HEK293 (cell line): ENCODE results near the gene KLHL40.

Experiments
- CTCF ChIA-PET: fragments of 350-600 bp; formaldehyde crosslinking; extraction: SDS; loops from one replicate; lab custom pipeline; 2021; ENCODE audit warnings: antibody characterized with exemption; lab: Yijun Ruan, JAX
- POLR2A ChIA-PET: fragments of 300-600 bp; formaldehyde crosslinking; extraction: SDS; loops from one replicate; lab custom pipeline; 2020; ENCODE audit warnings: antibody characterized with exemption, inconsistent platforms; lab: Yijun Ruan, JAX
- H3K27ac ChIP-seq: fragments of 200-500 bp; sonication (Bioruptor generic); 2 replicates; pipeline ENCODE4 v1.5.1; 2014; ENCODE audit warnings: low read depth, low read length, control low read depth, inconsistent platforms; ENCODE audit errors: extremely low read depth
- H3K36me3 ChIP-seq, 2 experiments: fragments of 200-500 bp in 1 of 2; sonication (Bioruptor generic) in 1 of 2; 1 replicate in 1 of 2; 2 replicates in 1 of 2; pipeline ENCODE4 v1.5.1; 2014 to 2017; ENCODE audit warnings: inconsistent platforms in 2 of 2, low read length in 2 of 2; ENCODE audit not compliant: control insufficient read depth in 2 of 2, insufficient read depth in 1 of 2
- H3K4me1 ChIP-seq: fragments of 200-500 bp; sonication (Bioruptor generic); 2 replicates; pipeline ENCODE4 v1.5.1; 2014; ENCODE audit warnings: mild to moderate bottlenecking, low read length, inconsistent platforms; ENCODE audit not compliant: control insufficient read depth, insufficient read depth
- H3K4me3 ChIP-seq: 2 replicates; pipeline ENCODE4 v1.5.1; 2011; ENCODE audit warnings: low read depth, mild to moderate bottlenecking, control low read depth, low read length, moderate library complexity
- H3K9me3 ChIP-seq: fragments of 200-500 bp; sonication (Bioruptor generic); 2 replicates; pipeline ENCODE4 v1.5.1; 2014; ENCODE audit warnings: low read depth, low read length, inconsistent platforms; ENCODE audit not compliant: control insufficient read depth, insufficient read depth
- GLI4 ChIP-seq: fragments of 450-650 bp; formaldehyde crosslinking; IDR thresholded peaks from 2 replicates; pipeline ENCODE4 v1.5.1; 2016; ENCODE audit warnings: missing biosample characterization, missing genetic modification characterization
- GLIS2 ChIP-seq: fragments of 450-650 bp; formaldehyde crosslinking; IDR thresholded peaks from 2 replicates; pipeline ENCODE4 v1.5.1; 2016; ENCODE audit warnings: missing biosample characterization, missing genetic modification characterization
- KLF10 ChIP-seq: fragments of 450-650 bp; IDR thresholded peaks from 2 replicates; pipeline ENCODE4 v1.5.1; 2018; ENCODE audit warnings: missing biosample characterization, mild to moderate bottlenecking, missing genetic modification characterization
- KLF8 ChIP-seq: fragments of 450-650 bp; formaldehyde crosslinking; IDR thresholded peaks from 2 replicates; pipeline ENCODE4 v1.5.1; 2016; ENCODE audit warnings: missing biosample characterization, missing genetic modification characterization
- SP2 ChIP-seq: fragments of 450-650 bp; formaldehyde crosslinking; IDR thresholded peaks from 2 replicates; pipeline ENCODE4 v1.5.1; 2016; ENCODE audit warnings: missing biosample characterization, missing genetic modification characterization
- ZBTB10 ChIP-seq: fragments of 450-650 bp; formaldehyde crosslinking; IDR thresholded peaks from 2 replicates; pipeline ENCODE4 v1.5.1; 2016; ENCODE audit warnings: missing biosample characterization, missing genetic modification characterization
- ZNF138 ChIP-seq: fragments of 450-650 bp; formaldehyde crosslinking; IDR thresholded peaks from 2 replicates; pipeline ENCODE4 v1.5.1; 2016; ENCODE audit warnings: missing biosample characterization, missing genetic modification characterization, borderline replicate concordance
- ZNF184 ChIP-seq: fragments of 450-650 bp; IDR thresholded peaks from 2 replicates; pipeline ENCODE4 v1.5.1; 2018; ENCODE audit warnings: missing biosample characterization, mild to moderate bottlenecking, missing genetic modification characterization
- ZNF248 ChIP-seq: fragments of 450-650 bp; formaldehyde crosslinking; IDR thresholded peaks from 2 replicates; pipeline ENCODE4 v1.5.1; 2017; ENCODE audit warnings: missing biosample characterization, missing genetic modification characterization
- ZNF335 ChIP-seq: fragments of 450-650 bp; formaldehyde crosslinking; conservative IDR thresholded peaks from 2 replicates; pipeline ENCODE4 v1.5.1; 2016; ENCODE audit warnings: missing biosample characterization, missing genetic modification characterization
- ZNF404 ChIP-seq: fragments of 450-650 bp; formaldehyde crosslinking; IDR thresholded peaks from 2 replicates; pipeline ENCODE4 v1.5.1; 2017; ENCODE audit warnings: missing biosample characterization, missing genetic modification characterization
- ZNF423 ChIP-seq: fragments of 450-650 bp; formaldehyde crosslinking; IDR thresholded peaks from 2 replicates; pipeline ENCODE4 v1.5.1; 2016; ENCODE audit warnings: missing biosample characterization, missing genetic modification characterization
- ZNF544 ChIP-seq: fragments of 450-650 bp; formaldehyde crosslinking; IDR thresholded peaks from 2 replicates; pipeline ENCODE4 v1.5.0; 2017; ENCODE audit warnings: missing biosample characterization, missing genetic modification characterization
- ZNF571 ChIP-seq: fragments of 450-650 bp; formaldehyde crosslinking; IDR thresholded peaks from 2 replicates; pipeline ENCODE4 v1.5.0; 2017; ENCODE audit warnings: missing biosample characterization, missing genetic modification characterization
- ZNF610 ChIP-seq: fragments of 450-650 bp; formaldehyde crosslinking; IDR thresholded peaks from 2 replicates; pipeline ENCODE4 v1.5.1; 2016; ENCODE audit warnings: missing biosample characterization, missing genetic modification characterization, borderline replicate concordance
- TF ChIP-seq, protein P1 (sequence below): fragments of 450-650 bp; formaldehyde crosslinking; optimal IDR thresholded peaks from 2 replicates; pipeline ENCODE3; 2016; ENCODE audit warnings: missing biosample characterization, mild to moderate bottlenecking, missing genetic modification characterization
- TF ChIP-seq, protein P2 (sequence below): fragments of 450-650 bp; formaldehyde crosslinking; IDR thresholded peaks from 2 replicates; pipeline ENCODE4 v1.5.1; 2016; ENCODE audit warnings: missing biosample characterization, missing genetic modification characterization, borderline replicate concordance
- TF ChIP-seq, protein P3 (sequence below): fragments of 450-650 bp; formaldehyde crosslinking; IDR thresholded peaks from 2 replicates; pipeline ENCODE4 v1.5.1; 2016; ENCODE audit warnings: missing biosample characterization, missing genetic modification characterization, low read depth
- TF ChIP-seq, protein P4 (sequence below): fragments of 450-650 bp; formaldehyde crosslinking; IDR thresholded peaks from 2 replicates; pipeline ENCODE4 v1.5.1; 2016; ENCODE audit warnings: missing biosample characterization, missing genetic modification characterization
- TF ChIP-seq, protein P5 (sequence below): fragments of 450-650 bp; formaldehyde crosslinking; IDR thresholded peaks from 2 replicates; pipeline ENCODE4 v1.5.1; 2016; ENCODE audit warnings: missing biosample characterization, missing genetic modification characterization

KLHL40 gene

GRCh38 chr3:42702982-42703694, 17.8 kb downstream of the KLHL40 start:
- H3K27ac ChIP-seq, result no peak overlapping the region
- no peak overlapping the region for H3K4me3 ChIP-seq
- TF ChIP-seq ZNF610 (no peak), GLIS2 (tag by site-specific recombination) (no peak), KLF8 (no peak), ZBTB10 (tag by site-specific recombination) (no peak), KLF10 (no peak), ZNF138 (no peak), ZNF404 (no peak), ZNF335 (tag by site-specific recombination) (no peak), GLI4 (tag by site-specific recombination) (no peak), ZNF423 (no peak)
- TF ChIP-seq, protein P1, sequence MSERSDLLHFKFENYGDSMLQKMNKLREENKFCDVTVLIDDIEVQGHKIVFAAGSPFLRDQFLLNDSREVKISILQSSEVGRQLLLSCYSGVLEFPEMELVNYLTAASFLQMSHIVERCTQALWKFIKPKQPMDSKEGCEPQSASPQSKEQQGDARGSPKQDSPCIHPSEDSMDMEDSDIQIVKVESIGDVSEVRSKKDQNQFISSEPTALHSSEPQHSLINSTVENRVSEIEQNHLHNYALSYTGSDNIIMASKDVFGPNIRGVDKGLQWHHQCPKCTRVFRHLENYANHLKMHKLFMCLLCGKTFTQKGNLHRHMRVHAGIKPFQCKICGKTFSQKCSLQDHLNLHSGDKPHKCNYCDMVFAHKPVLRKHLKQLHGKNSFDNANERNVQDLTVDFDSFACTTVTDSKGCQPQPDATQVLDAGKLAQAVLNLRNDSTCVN (tag by site-specific recombination), result no peak
- no peaks in the 10 kb centered on the region for H3K36me3 ChIP-seq
- ChIA-PET CTCF (no interaction called here), POLR2A (no interaction called here)
- no peaks in the 10 kb centered on the region for H3K4me1 ChIP-seq
- H3K9me3 ChIP-seq, result no peaks in the 10 kb centered on the region

GRCh38 chr3:42703695-42704025, 18.3 kb downstream of the KLHL40 start:
- no peaks in the 10 kb centered on the region for H3K4me1 ChIP-seq
- no peak overlapping the region for H3K4me3 ChIP-seq
- H3K9me3 ChIP-seq, result no peaks in the 10 kb centered on the region
- H3K36me3 ChIP-seq, result no peaks in the 10 kb centered on the region
- CTCF ChIA-PET, result no interaction called here
- H3K27ac ChIP-seq, result no peak overlapping the region
- POLR2A ChIA-PET, result no interaction called here
- TF ChIP-seq, protein P2, sequence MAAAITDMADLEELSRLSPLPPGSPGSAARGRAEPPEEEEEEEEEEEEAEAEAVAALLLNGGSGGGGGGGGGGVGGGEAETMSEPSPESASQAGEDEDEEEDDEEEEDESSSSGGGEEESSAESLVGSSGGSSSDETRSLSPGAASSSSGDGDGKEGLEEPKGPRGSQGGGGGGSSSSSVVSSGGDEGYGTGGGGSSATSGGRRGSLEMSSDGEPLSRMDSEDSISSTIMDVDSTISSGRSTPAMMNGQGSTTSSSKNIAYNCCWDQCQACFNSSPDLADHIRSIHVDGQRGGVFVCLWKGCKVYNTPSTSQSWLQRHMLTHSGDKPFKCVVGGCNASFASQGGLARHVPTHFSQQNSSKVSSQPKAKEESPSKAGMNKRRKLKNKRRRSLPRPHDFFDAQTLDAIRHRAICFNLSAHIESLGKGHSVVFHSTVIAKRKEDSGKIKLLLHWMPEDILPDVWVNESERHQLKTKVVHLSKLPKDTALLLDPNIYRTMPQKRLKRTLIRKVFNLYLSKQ (tag by site-specific recombination), result no peak
- TF ChIP-seq ZNF184 (tag by site-specific recombination), result no peak
- TF ChIP-seq, protein P3, sequence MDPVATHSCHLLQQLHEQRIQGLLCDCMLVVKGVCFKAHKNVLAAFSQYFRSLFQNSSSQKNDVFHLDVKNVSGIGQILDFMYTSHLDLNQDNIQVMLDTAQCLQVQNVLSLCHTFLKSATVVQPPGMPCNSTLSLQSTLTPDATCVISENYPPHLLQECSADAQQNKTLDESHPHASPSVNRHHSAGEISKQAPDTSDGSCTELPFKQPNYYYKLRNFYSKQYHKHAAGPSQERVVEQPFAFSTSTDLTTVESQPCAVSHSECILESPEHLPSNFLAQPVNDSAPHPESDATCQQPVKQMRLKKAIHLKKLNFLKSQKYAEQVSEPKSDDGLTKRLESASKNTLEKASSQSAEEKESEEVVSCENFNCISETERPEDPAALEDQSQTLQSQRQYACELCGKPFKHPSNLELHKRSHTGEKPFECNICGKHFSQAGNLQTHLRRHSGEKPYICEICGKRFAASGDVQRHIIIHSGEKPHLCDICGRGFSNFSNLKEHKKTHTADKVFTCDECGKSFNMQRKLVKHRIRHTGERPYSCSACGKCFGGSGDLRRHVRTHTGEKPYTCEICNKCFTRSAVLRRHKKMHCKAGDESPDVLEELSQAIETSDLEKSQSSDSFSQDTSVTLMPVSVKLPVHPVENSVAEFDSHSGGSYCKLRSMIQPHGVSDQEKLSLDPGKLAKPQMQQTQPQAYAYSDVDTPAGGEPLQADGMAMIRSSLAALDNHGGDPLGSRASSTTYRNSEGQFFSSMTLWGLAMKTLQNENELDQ, result no peak
- no peak for TF ChIP-seq SP2
- TF ChIP-seq, protein P4, sequence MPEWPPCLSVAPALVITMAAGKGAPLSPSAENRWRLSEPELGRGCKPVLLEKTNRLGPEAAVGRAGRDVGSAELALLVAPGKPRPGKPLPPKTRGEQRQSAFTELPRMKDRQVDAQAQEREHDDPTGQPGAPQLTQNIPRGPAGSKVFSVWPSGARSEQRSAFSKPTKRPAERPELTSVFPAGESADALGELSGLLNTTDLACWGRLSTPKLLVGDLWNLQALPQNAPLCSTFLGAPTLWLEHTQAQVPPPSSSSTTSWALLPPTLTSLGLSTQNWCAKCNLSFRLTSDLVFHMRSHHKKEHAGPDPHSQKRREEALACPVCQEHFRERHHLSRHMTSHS (tag by site-specific recombination), result no peak
- no peak for TF ChIP-seq ZNF248 (tag by site-specific recombination)
- TF ChIP-seq ZNF571 (tag by site-specific recombination), result no peak
- TF ChIP-seq, protein P5, sequence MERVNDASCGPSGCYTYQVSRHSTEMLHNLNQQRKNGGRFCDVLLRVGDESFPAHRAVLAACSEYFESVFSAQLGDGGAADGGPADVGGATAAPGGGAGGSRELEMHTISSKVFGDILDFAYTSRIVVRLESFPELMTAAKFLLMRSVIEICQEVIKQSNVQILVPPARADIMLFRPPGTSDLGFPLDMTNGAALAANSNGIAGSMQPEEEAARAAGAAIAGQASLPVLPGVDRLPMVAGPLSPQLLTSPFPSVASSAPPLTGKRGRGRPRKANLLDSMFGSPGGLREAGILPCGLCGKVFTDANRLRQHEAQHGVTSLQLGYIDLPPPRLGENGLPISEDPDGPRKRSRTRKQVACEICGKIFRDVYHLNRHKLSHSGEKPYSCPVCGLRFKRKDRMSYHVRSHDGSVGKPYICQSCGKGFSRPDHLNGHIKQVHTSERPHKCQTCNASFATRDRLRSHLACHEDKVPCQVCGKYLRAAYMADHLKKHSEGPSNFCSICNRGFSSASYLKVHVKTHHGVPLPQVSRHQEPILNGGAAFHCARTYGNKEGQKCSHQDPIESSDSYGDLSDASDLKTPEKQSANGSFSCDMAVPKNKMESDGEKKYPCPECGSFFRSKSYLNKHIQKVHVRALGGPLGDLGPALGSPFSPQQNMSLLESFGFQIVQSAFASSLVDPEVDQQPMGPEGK, result no peak
- no peak for TF ChIP-seq ZNF544
